ENCODE data around the gene CACNA1F.
A peak's percentile ranks its signal among the peaks of the same experiment; 100 is the strongest.
"Not testable (repeated sequence)": the region's sequence is repeated elsewhere in the genome, so short reads cannot be mapped to it uniquely, and the experiment has no call there.

CACNA1F gene

DNA sequence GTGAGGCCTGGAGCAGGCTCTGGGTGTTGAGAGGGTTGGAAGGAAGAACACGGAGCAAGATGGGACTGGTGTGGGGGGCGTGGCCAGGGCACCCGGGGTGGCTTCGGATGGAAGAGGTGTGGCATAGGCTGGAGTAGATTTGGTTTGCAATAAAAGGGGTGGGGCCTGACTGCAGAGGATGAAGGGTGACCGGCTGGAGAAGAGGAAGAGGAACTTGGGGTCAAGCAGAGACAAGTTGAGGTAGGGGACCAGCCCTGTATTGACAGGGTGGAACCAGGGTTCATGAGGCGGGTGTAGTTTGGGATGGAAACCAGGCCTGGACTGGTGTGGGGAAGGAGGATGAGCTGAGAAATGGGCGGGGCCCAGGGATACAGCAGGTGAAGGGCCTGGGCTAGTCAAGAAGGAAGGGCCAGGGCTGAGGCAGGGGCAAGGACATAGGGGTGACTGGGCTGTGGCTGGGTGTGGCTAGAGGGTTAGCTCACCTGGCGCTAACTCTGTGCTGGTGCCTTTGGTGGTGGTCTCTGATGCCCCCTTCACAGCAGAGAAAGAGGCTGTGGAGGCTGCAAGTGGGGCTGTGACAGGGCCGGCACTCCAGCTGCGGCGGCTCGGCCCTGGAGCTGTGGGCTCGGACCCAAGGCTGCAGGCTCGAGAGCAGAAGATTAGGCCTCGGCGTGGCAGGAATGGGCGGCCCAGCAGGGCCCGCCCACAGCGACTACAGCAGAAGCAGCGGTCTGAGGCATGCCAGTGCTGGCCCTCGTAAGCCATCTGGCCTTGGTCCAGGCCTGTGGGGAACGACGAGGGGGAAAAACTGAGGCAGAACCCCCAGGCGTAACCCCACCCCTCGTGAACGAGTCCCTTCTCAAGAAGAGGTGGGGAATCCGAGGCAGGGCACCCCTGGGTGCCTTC is 56.5 kb downstream of the CACNA1F start:
- DNase-seq (ENCODE audit: low read depth in 2 of 2) = no peak

DNA sequence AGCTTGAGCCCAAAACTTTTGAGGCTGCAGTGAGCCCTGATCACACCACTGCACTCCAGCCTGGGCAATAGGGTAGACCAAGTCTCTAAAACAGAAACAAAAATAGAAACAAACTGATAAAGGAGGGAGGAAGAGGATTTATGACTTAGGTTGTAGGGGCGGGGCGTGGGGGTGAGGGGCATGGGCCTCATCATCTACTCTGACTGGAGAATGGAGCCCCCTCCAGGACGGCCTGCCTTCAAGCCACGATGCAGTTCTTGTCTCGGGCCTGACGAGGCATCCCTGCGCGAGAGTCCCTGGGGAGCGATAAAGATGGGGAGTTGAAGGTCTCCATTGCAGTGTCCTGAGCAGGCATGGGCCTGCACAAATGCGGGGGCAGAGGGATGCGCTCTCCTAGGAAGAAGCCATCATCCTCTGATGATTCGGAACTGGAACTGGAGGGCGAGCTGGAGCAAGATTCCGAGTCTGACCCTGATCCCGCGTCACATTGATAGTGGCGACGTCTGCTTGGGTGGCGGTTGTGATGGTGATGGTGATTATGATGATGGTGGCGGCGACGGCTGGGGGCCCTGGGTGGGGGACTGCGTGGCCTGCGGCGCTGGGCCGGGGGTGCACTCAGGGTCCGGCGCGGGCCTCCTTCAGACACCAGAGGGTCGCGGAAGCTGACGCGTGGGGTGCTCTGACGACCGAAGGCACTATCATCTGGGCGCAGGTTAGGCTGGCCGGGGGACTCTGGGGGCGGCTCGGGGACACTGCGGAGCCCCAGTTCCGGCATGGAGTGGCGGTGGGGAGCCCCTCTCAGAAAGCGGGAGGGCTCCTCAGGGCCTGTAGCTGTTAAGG is 57.5 kb downstream of the CACNA1F start:
- no peak for DNase-seq (ENCODE audit: low read depth in 2 of 2)

DNA sequence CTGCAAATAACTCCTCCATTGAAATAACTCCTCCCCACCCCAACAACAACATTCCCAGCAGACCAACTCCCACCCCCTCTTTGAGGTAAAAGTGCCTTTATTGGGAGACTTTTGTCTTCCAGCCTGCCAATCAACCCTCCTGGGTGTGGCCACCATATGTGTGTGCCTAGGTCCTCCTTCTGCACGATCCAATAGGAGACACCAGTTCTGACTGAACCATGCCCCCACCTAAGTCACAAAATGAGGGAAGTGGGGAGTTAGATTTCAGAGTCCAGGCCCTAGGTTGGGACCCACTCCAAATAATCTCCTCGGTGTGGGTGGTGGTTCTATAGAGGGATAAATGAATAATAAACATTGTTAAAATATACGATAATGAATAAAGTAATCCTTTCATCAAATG is 58.4 kb downstream of the CACNA1F start:
- no peak for DNase-seq (ENCODE audit: low read depth in 2 of 2)

DNA sequence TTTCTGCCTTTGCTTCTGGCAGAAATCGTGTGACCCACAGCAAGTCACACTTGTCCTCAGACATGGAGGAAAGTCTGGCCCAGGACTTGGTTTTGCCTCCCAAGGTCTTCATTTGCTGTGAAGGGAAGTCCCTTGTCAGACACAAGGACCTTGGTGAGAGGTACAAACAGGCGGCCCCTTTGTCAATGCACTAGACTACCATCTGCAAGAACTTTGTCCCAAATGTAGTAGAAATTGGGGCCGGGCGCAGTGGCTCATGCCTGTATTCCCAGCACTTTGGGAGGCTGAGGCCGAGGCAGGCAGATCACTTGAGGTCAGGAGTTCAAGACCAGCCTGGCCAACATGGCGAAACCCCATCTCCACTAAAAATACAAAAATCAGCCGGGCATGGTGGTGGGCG is 59.6 kb downstream of the CACNA1F start:
- not testable (repeated sequence) for DNase-seq (ENCODE audit: low read depth in 2 of 2)

DNA sequence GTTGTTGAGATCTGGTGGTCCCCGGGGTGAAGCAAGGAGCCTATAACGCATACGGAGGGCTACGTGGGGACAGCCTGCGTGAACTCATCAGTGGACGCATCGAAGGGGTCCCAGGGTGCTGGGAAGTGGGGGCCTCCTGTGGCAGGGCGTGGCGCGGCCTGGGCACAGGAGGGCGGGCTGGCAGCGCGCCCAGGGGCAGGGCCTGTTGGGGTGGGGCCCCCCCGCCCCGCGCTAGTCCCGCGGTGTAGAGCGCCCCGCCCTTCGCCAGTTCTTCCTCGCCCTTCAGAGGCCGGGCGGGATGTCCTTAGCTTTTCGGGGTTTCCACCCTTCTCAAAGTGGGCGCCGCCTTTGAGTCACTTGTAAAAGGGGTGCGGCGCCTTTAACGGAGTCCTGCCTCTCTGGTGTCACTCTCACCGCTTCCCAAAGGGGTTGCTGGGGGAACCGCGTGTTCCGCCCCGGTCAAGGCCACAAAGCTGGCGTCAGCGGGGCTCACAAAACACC is 60.8 kb downstream of the CACNA1F start:
- peak; percentile 50 to 66 for DNase-seq (ENCODE audit: low read depth in 2 of 2)

DNA sequence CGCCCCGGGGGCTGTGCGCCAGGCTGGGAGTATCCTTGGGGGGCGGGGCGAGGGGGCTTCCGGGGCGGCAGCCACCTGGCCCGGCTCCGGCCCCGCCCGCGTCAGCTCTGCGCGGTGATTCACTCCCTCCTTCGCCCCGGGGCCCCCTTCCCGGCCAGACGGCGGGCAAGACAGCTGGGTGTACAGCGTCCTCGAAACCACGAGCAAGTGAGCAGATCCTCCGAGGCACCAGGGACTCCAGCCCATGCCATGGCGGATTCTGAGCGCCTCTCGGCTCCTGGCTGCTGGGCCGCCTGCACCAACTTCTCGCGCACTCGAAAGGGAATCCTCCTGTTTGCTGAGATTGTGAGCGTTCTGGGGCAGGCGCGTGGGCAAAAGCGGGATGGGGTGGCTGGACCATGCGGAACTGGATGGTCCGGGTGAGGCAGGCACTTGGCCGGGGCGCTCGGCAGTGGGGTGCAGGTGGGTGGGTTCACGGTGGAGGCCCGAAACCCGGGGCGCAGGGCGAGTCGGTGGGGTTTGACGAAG is 61.3 kb downstream of the CACNA1F start, which contains the start of gene PLP2:
Gene PLP2, plus strand, starts transcription at position 147 of the 528 bp plus-strand sequence. Its CDS starts 103 bp downstream, at position 250.
- peak in 1 of 2 experiments; percentile 69 for DNase-seq (ENCODE audit: low read depth in 2 of 2)

DNA sequence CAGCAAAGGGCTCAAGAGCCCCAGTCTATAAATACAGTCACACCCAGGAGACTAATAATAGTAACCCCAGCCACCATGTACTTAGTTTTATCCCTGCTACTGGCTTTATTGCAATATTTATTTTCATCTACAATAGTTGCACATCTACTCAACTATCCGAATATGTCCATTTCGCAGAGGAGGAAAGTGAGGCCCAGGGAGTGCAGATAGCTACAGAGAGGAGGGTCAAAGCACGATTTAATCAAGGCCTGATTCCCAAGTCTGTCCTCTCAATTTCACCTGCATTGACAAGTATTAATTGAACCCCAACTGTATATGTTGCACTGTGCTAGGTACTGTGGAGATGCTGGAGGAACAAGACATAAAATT is 65.4 kb downstream of the CACNA1F start:
- DNase-seq (ENCODE audit: low read depth in 2 of 2) = no peak

DNA sequence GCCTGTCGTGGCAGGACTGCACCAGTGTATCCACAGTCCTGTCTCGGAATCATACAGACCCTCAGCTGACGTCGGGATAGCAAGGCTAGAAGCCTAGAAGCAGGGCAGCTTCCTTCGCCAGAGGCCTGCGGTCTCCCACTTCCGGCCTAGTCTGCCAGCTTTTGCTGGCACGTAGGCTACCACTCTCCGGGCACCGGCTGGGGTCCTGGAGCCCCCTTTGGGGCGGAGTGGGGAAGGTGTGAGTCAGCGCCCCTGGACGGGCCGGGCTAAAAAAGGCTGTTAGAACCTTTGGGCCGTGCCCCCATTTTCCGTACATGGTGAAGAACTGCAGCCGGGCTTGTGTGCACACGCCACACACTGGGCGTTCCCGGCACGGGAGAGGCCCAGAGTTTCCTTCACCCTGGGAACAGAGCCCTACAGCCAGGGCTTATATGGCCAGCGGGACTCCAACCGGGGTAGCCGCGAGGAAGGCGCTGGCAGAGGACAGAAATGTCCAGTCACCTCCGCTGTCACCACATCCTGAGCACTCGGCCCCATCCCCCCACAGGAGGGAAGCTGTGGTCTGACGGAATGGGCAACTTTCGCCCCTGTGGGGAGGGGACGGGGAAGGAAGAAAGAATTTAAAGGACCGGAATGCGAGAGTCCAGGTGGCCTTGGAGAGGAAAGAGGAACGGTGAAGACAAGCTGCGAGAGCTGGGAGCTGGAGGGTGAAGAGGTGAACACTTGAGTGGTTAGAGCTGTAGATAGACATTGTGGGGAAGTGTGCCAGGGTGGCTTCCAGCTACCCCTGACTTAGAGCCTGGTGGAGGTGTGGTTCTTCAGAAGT is 66.0 kb downstream of the CACNA1F start:
- DNase-seq (ENCODE audit: low read depth in 2 of 2) = peak in 1 of 2 experiments; percentile 57

DNA sequence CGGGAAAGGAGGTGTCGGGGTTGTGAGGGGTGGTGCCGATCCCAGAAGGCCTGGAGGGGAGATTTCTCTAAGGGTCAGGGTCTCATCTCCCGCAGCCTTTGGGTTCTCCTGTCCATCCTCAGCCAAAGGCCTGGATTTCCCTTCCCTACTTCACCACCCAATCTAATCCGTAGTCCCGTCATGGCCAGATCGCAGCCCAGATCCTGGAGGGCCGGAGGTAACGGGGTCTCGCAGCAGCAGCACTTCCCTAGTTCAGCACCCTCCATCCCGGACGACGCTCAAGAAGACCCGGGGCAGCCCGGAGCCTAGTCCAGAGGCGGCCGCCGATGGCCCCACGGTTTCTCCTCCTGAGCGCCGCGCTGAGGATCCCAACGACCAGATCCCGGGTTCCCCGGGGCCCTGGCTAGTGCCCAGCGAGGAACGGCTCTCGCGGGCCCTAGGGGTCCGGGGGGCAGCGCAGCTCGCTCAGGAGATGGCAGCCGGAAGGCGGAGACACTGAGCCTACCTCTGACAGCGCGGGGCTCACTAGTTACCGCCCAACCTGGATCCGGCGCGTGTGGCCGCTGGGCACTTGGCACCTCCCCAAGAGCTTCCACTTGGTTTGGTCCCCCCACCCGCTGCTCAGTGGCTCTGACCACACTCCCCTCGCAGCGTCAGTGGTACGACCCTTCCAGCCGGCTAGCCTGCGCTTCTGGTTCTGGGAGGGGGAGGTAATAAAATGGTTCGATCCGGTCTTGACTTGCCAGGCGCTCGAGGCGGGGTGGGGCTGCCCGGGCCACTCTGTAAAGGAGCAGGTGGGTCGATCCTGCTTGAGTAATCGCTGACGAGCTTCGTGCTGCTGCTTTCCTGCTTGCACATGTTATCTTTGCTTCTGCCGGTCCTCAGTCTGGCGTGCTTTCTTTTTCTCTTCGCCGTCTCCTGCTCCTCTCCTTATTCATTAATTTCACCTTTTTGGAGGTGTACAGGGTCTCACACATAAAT is 66.9 kb downstream of the CACNA1F start:
- DNase-seq (ENCODE audit: low read depth in 2 of 2) = peak; percentile 34 to 54

DNA sequence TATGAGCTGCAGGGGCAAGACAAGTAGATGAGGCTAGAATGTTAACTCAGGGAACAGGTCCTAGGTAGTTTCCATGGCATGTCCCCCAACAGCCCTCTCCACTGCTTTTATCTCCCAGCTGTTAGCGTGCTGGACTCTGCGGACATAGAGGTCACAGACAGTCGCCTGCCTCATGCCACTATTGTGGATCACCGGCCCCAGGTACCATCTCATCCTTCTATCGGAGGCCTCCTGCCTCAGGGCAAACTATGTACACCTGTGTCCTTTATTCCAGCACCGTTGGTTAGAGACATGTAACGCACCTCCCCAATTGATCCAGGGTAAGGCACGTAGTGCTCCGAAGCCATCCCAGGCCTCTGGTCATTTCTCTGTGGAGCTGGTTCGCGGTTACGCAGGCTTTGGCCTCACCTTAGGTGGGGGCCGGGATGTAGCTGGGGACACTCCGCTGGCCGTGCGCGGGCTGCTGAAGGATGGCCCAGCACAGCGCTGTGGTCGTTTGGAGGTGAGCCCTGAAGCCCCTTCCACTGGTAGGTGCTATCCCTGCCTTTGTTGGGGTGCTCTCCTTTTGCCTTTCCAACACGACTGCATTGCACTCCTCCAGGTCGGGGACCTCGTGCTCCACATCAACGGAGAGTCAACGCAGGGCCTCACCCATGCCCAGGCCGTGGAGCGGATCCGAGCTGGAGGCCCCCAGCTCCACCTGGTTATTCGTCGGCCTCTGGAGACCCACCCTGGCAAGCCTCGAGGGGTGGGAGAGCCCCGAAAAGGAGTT is 68.4 kb downstream of the CACNA1F start:
- DNase-seq (ENCODE audit: low read depth in 2 of 2) = no peak

DNA sequence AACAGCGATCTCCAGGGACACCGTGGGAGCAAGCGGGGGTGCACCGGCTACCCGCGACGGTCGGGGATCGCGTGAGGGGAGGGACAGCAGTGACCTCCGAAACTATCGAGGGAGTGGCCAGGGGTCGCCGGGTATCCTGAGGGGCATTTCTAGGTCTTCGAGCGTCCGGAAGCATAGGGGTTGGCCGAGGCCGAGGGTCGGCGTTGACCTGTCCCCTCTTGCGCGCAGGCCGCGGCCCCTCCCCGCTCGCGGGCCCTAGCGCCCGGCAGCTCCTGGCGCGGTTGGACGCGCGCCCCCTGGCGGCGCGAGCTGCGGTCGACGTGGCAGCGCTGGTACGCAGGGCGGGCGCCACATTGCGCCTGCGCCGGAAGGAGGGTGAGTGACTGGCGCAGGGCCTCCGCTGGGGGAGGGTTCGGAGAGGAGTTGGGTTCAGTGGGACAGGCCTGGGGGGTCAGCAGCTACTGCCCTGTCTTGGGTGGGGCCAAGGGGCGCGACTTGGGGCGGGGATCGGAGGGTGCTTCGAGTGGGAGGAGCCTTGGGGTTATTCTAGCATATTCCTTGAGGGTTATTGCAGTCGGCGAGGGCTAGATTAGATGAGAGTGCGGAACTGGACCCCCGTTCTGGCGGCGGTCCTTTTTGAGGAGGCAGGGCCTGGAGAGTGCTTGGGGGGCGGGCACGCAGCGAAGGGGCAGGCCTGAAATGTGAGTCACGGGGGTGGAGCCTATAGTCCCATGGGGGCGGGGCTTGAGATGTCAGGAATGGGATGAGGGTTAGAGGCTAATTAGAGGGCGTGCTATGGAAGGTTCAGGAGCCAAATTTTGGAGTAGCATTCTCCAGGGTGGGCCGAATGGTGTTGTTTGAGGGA is 69.4 kb downstream of the CACNA1F start:
- DNase-seq (ENCODE audit: low read depth in 2 of 2) = peak; percentile 43 to 60

DNA sequence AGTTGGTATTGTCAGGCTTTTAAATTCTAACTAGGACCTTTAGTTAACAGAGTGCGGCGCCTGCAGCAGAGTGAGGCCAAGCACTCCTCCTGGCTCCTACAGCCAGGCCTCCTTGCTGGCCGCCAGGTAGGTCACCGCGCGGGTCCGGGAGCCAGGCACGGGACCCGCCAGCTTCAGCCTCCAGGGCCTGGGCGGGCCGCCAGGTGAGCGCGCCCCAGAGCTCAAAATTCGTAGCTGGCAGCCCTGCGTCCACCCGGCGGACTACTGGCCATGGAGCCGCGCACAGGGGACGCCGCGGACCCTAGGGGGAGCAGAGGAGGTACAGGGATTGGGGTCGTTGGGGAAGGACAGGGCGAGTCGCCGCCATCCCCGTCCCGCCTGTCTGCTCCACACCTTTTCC is 70.5 kb downstream of the CACNA1F start, which contains the start of gene MAGIX:
Gene MAGIX, plus strand, starts transcription at position 139 of the 400 bp plus-strand sequence. Its CDS starts 132 bp downstream, at position 271.
- no peak for DNase-seq (ENCODE audit: low read depth in 2 of 2)

DNA sequence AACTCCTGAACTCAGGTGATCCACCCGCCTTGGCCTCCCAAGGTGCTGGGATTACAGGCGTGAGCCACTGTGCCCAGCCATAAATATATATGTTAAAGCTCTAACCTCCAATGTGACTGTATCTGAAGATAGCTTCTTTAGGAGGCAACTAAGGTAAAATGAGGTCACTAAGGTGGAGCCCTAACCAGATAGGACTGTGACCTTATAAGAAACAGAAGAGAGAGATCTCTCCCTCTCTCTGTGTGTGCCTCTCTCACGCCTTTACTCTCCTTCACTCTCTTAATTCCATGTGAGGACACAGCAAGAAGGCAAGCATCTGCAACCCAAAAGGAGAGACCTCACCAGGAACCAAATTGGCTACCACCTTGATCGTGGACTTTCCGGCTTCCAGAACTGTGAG is 71.5 kb downstream of the CACNA1F start:
- no peak for DNase-seq (ENCODE audit: low read depth in 2 of 2)

DNA sequence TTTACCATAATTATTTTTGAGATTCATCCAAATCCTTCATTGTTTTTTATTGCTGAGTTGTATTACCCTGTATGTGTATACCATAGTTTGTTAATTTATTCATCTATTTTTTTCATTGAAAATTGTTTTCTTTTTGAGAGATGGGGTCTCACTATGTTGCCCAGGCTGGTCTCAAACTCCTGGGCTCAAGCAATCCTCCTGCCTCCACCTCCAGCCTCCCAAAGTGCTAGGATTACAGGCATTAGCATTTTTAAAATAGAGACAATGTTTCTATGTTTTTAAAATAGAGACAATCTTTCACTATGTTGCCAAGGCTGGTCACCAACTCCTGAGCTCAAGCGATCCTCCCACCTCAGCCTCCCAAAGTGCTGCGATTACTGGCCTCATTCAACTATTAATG is 72.2 kb downstream of the CACNA1F start:
- no peak for DNase-seq (ENCODE audit: low read depth in 2 of 2)

DNA sequence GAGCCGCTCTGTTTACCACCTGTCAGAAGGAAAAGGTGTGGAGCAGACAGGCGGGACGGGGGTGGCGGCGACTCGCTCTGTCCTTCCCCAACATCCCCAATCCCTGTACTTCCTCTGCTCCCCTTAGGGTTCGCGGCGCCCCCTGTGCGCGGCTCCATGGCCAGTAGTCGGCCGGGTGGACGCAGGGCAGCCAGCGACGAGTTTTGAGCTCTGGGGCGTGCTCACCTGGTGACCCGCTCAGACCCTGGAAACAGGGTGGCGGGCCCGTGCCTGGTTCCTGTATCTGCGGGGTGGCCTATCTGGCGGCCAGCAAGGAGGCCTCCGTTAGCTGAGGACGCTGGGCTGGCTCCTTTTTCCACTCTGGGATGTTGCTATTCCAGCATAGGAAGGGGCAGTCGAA is 75.9 kb downstream of the CACNA1F start:
- DNase-seq (ENCODE audit: low read depth in 2 of 2) = no peak

DNA sequence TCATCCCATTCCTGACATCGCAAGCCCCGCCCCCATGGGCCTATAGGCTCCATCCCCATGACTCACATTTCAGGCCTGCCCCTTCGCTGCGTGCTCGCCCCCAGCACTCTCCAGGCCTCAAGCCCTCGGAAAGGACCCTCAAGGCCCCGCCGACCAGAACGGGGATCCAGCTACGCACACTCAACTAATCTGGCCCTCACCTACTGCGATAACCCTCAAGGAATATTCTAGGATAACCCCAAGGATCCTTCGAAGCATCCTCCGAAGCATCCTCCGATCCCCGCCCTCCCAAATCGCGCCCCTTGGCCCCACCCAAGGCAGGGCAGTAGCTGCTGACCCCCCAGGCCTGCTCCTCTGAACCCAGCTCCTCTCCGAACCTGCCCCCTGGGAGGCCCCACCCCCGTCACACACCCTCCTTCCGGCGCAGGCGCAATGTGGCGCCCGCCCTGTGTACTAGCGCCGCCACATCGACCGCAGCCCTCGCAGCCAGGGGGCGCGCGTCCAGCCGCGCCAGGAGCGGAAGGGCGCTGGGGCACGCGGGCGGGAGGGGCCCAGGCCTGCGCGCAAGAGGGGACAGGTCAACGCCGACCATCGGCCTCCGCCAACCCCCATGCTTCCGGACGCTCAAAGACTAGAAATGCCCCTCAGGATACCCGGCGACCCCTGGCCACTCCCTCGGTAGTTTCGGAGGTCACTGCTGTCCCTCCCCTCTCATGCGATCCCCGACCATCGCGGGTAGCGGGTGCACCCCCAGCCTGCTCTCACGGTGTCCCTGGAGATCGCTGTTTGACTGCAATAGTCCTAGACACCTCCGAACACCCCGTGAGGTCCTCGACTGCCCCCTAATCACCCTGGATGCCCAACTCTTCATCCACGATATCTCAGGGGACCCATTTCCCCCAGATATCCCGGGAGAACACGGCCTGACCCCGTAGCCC is 77.0 kb downstream of the CACNA1F start:
- peak; percentile 64 to 74 for DNase-seq (ENCODE audit: low read depth in 2 of 2)
